DOHH2 (cell line): ENCODE results near the gene CUBN.

Experiments used
- H3F3A ChIP-seq: fragments of 200-600 bp; sonication (generic), shearing (Covaris generic); 2 replicates; pipeline ENCODE4 v1.6.0; 2016; ENCODE audit warnings: antibody characterized with exemption, mild to moderate bottlenecking; ENCODE audit not compliant: control insufficient read depth, insufficient read depth
- H3K27ac ChIP-seq: fragments of 200-600 bp; sonication (generic); 2 replicates; pipeline ENCODE4 v1.5.1; 2014; ENCODE audit warnings: low read depth, mild to moderate bottlenecking, low read length, moderate library complexity
- H3K27me3 ChIP-seq: fragments of 200-600 bp; sonication (generic); 2 replicates; pipeline ENCODE4 v1.6.1; 2014; ENCODE audit warnings: mild to moderate bottlenecking, low read length, mixed read lengths; ENCODE audit not compliant: control insufficient read depth
- H3K36me3 ChIP-seq: fragments of 200-600 bp; sonication (generic); 2 replicates; pipeline ENCODE4 v1.6.1; 2014; ENCODE audit warnings: mild to moderate bottlenecking, low read length, moderate library complexity, mixed read lengths; ENCODE audit not compliant: control insufficient read depth
- H3K4me1 ChIP-seq: fragments of 200-600 bp; sonication (generic); 2 replicates; pipeline ENCODE4 v1.6.1; 2014; ENCODE audit warnings: mild to moderate bottlenecking, low read length, mixed read lengths; ENCODE audit not compliant: control insufficient read depth
- H3K4me2 ChIP-seq: fragments of 200-600 bp; sonication (generic); 2 replicates; pipeline ENCODE4 v1.6.0; 2014; ENCODE audit warnings: mild to moderate bottlenecking, low read length, moderate library complexity
- H3K4me3 ChIP-seq: fragments of 200-600 bp; sonication (generic); 2 replicates; pipeline ENCODE4 v1.5.1; 2014; ENCODE audit warnings: mild to moderate bottlenecking, low read length, mixed read lengths
- H3K79me2 ChIP-seq: fragments of 200-600 bp; sonication (generic); 2 replicates; pipeline ENCODE4 v1.6.1; 2014; ENCODE audit warnings: mild to moderate bottlenecking, low read length, mixed read lengths; ENCODE audit not compliant: control insufficient read depth
- H3K9me2 ChIP-seq: fragments of 200-600 bp; sonication (generic); replicated peaks from 2 replicates; pipeline ENCODE4 v1.6.1; 2014; ENCODE audit warnings: mild to moderate bottlenecking, low read length, mixed read lengths; ENCODE audit not compliant: control insufficient read depth
- H3K9me3 ChIP-seq: fragments of 200-600 bp; sonication (generic); 2 replicates; pipeline ENCODE4 v1.6.1; 2014; ENCODE audit warnings: antibody characterized with exemption, low read length, mixed read lengths; ENCODE audit not compliant: control insufficient read depth, insufficient read depth
- H4K20me1 ChIP-seq: fragments of 200-600 bp; sonication (generic); 2 replicates; pipeline ENCODE4 v1.6.0; 2014; ENCODE audit warnings: low read depth, mild to moderate bottlenecking, antibody characterized with exemption, low read length, moderate library complexity; ENCODE audit not compliant: control insufficient read depth, insufficient read depth
- EZH2phosphoT487 ChIP-seq: fragments of 200-600 bp; sonication (generic); IDR thresholded peaks from 2 replicates; pipeline ENCODE4 v1.6.1; 2017; ENCODE audit warnings: borderline replicate concordance, mild to moderate bottlenecking, antibody characterized with exemption, low read length, moderate library complexity, mixed read lengths
- TF ChIP-seq, protein P1 (sequence below): fragments of 200-600 bp; sonication (generic); IDR thresholded peaks from one replicate; pipeline ENCODE4 v1.5.1; 2014; ENCODE audit warnings: antibody characterized with exemption, mild to moderate bottlenecking, low read depth, low read length; ENCODE audit not compliant: poor library complexity, severe bottlenecking

Gene CUBN

GRCh38 chr10:17073725-17074540 is 55.7 kb downstream of the CUBN start:
- Histone ChIP-seq H3K27me3 (no peaks in the 10 kb centered on the region), H3K36me3 (no peaks in the 10 kb centered on the region), H3K4me2 (no peak overlapping the region), H3K9me3 (no peaks in the 10 kb centered on the region), H3K9me2 (no peaks in the 10 kb centered on the region), H3F3A (no peaks in the 10 kb centered on the region), H3K27ac (no peak overlapping the region), H4K20me1 (no peaks in the 10 kb centered on the region), H3K4me3 (no peak overlapping the region), H3K4me1 (no peaks in the 10 kb centered on the region), H3K79me2 (no peaks in the 10 kb centered on the region)
- no peak for TF ChIP-seq EZH2phosphoT487
- TF ChIP-seq, protein P1, sequence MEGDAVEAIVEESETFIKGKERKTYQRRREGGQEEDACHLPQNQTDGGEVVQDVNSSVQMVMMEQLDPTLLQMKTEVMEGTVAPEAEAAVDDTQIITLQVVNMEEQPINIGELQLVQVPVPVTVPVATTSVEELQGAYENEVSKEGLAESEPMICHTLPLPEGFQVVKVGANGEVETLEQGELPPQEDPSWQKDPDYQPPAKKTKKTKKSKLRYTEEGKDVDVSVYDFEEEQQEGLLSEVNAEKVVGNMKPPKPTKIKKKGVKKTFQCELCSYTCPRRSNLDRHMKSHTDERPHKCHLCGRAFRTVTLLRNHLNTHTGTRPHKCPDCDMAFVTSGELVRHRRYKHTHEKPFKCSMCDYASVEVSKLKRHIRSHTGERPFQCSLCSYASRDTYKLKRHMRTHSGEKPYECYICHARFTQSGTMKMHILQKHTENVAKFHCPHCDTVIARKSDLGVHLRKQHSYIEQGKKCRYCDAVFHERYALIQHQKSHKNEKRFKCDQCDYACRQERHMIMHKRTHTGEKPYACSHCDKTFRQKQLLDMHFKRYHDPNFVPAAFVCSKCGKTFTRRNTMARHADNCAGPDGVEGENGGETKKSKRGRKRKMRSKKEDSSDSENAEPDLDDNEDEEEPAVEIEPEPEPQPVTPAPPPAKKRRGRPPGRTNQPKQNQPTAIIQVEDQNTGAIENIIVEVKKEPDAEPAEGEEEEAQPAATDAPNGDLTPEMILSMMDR = no peak

DNA sequence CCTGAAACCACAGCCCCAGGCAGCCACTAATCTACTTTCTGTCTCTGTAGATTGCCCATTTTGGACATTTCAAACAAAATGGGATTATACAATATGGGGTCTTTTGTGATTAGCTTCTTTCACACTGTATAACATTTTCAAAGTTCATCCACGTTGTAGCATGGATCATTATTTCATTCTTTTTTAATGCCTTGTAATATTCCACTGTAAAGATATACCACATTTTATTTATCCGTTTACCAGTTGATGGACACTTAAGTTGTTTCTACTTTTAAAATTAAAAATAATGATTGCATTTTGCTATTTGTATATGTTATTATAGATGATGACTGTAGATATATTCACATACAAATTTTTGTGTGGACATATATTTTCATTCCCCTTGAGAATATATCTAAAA is 60.7 kb downstream of the CUBN start:
- Histone ChIP-seq H3K9me3 (no peaks in the 10 kb centered on the region), H3K36me3 (no peaks in the 10 kb centered on the region), H3K27ac (no peak overlapping the region), H3K27me3 (no peaks in the 10 kb centered on the region), H3K4me1 (no peaks in the 10 kb centered on the region), H4K20me1 (no peaks in the 10 kb centered on the region), H3K9me2 (no peaks in the 10 kb centered on the region), H3F3A (no peaks in the 10 kb centered on the region), H3K4me2 (no peak overlapping the region), H3K4me3 (no peak overlapping the region), H3K79me2 (no peaks in the 10 kb centered on the region)
- TF ChIP-seq, protein P1 = no peak
- no peak for TF ChIP-seq EZH2phosphoT487

DNA sequence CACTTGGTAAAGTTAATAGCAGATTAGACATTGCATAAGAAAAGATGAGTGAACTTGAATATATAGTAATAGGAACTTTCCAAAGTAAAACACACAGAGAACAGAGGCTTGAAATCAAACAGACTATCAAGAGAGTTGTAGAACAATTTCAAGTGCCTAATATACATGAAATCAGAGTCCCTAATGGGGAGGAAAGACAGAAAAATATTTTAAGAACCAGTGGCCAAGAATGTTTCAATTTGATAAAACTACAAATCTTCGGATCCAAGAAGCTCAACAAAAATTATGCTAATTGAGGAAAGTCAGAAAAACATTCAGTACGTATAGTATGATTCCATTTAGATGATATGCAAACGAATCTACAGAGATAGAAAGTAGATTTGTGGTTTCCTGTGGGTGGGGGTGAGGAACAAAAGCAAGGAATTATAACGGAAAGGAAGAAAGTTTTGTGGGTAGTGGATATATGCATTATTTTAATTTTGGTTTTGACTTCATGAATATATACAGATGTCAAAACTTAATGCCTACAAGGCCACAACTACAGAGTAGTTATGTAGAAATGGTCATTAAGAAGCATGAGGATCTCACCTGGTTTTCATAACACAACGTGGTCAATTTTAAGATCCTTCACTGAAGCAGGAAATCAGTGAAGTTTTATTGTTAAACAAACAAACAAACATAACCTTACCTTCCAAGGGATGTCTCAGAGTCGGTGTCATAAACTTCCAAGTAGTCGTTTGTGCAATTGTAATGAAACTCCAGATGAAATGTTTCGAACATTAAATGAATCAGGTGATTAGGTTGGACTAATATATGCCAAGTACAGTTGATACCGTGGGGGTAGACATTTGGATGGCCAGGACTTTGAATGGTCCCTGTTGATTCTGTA is 62.0 kb downstream of the CUBN start:
- TF ChIP-seq, protein P1 = no peak
- no peak for TF ChIP-seq EZH2phosphoT487
- Histone ChIP-seq H3K27ac (no peak overlapping the region), H3K4me3 (no peak overlapping the region)

More for the DNA sequence above, 62.0 kb downstream of the CUBN start:
- no peaks in the 10 kb centered on the region for H3K36me3 ChIP-seq
- no peaks in the 10 kb centered on the region for H3K27me3 ChIP-seq
- no peaks in the 10 kb centered on the region for H3K79me2 ChIP-seq
- H3K4me2 ChIP-seq = no peak overlapping the region
- H4K20me1 ChIP-seq = no peaks in the 10 kb centered on the region
- H3K9me3 ChIP-seq = no peaks in the 10 kb centered on the region
- H3F3A ChIP-seq = no peaks in the 10 kb centered on the region
- H3K4me1 ChIP-seq = no peaks in the 10 kb centered on the region
- no peaks in the 10 kb centered on the region for H3K9me2 ChIP-seq
